ENCODE data around the gene JUND.

DNA sequence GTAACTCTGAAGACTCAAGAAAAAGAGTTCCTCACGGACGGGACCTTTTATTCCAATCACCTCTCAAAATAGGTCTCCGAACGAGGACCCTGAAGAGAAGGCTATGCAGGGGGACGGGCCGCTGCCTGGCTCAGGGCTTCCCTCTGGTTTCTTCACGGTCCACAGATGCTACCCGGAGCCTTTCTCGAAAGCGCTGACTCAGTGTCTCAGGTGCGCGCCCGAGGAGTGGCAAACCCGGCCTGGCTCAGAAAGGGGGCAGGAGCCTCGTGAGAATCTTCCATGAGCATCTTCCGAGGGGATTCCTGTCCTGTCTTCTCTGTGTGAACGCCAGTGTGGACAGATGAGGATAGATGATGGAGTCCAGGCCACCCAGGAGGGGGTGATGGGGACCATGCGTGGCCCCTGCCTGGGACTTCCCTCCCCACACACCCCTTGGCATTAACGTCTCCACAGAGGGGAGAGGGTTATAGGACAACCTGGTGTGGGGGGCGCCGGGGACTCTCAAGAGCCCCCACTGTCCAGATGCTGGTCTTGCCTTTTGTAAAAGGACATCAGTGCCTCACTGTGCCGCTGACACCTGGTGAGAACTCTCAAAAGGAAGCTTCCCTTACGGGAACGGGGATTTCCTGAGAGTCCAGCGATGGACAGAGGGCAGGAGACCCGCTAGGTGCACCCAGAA lies 24.9 kb upstream of the JUND start:
- TF ChIP-seq POLR2A (IDR thresholded peaks at IDR 0.05; ENCODE audit: low read length) (no peak), GATA1 (IDR thresholded peaks at IDR 0.05; ENCODE audit: low read depth, low read length) (no peak)

All from erythroblast (primary cell).